ENCODE measurements around the gene SKA2. TPM values are rescaled to one million over a fixed set of nuclear protein-coding genes. Genes with fewer than 3 reads are reported as not detected.
"Not testable (repeated sequence)": the region's sequence is repeated elsewhere in the genome, so short reads cannot be mapped to it uniquely, and the experiment has no call there.

SKA2 gene
- total RNA-seq, 1 donor from 2014 or later, result 59.6 TPM

GRCh38 chr17:59186850-59187249 is 31.9 kb upstream of the SKA2 start:
- Mint-ChIP-seq H3K36me3 (peaks cover 17% of the 10 kb centered on the region), H3K27ac (no peak overlapping the region), H3K27me3 (ENCODE audit: low read depth) (no peaks in the 10 kb centered on the region), H3K9me3 (no peaks in the 10 kb centered on the region), H3K4me3 (no peak overlapping the region), H3K4me1 (no peaks in the 10 kb centered on the region)
- no peak for DNase-seq (ENCODE audit: low spot score in 2 of 2, unreplicated experiment in 2 of 2)
- no peak for TF ChIP-seq CTCF (IDR thresholded peaks at IDR 0.05; ENCODE audit: unreplicated experiment)

GRCh38 chr17:59185997-59186396 is 31.0 kb upstream of the SKA2 start:
- Mint-ChIP-seq H3K27me3 (ENCODE audit: low read depth) (no peaks in the 10 kb centered on the region), H3K4me3 (no peak overlapping the region), H3K4me1 (no peaks in the 10 kb centered on the region), H3K27ac (no peak overlapping the region), H3K36me3 (peaks cover 12% of the 10 kb centered on the region), H3K9me3 (no peaks in the 10 kb centered on the region)
- no peak for TF ChIP-seq CTCF (IDR thresholded peaks at IDR 0.05; ENCODE audit: unreplicated experiment)
- no peak for DNase-seq (ENCODE audit: low spot score in 2 of 2, unreplicated experiment in 2 of 2)

- no peak overlapping the region for H3K27ac Mint-ChIP-seq
- H3K4me3 Mint-ChIP-seq, result no peak overlapping the region
- H3K9me3 Mint-ChIP-seq, result no peaks in the 10 kb centered on the region
- peaks cover 8% of the 10 kb centered on the region for H3K36me3 Mint-ChIP-seq
- DNase-seq (ENCODE audit: low spot score in 2 of 2, unreplicated experiment in 2 of 2), result no peak
- TF ChIP-seq CTCF (IDR thresholded peaks at IDR 0.05; ENCODE audit: unreplicated experiment), result no peak
- H3K4me1 Mint-ChIP-seq, result no peaks in the 10 kb centered on the region
- H3K27me3 Mint-ChIP-seq (ENCODE audit: low read depth), result no peaks in the 10 kb centered on the region
These were observed 26.5 kb upstream of the SKA2 start for GRCh38 chr17:59181481-59181880.

GRCh38 chr17:59180626-59181025 is 25.6 kb upstream of the SKA2 start:
- Mint-ChIP-seq H3K9me3 (no peaks in the 10 kb centered on the region), H3K4me3 (no peak overlapping the region), H3K36me3 (peaks cover 3% of the 10 kb centered on the region), H3K4me1 (no peaks in the 10 kb centered on the region), H3K27ac (no peak overlapping the region), H3K27me3 (ENCODE audit: low read depth) (no peaks in the 10 kb centered on the region)
- no peak for DNase-seq (ENCODE audit: low spot score in 2 of 2, unreplicated experiment in 2 of 2)
- TF ChIP-seq CTCF (IDR thresholded peaks at IDR 0.05; ENCODE audit: unreplicated experiment), result no peak

- not testable (repeated sequence) for H3K9me3 Mint-ChIP-seq; H3K27ac Mint-ChIP-seq; H3K4me1 Mint-ChIP-seq; H3K36me3 Mint-ChIP-seq; DNase-seq (ENCODE audit: low spot score in 2 of 2, unreplicated experiment in 2 of 2); H3K27me3 Mint-ChIP-seq (ENCODE audit: low read depth); H3K4me3 Mint-ChIP-seq
These were observed 24.6 kb upstream of the SKA2 start for GRCh38 chr17:59179601-59180000.

GRCh38 chr17:59178266-59178985 is 23.4 kb upstream of the SKA2 start:
- peaks cover 8% of the 10 kb centered on the region for H3K36me3 Mint-ChIP-seq
- H3K4me3 Mint-ChIP-seq, result no peak overlapping the region
- H3K27me3 Mint-ChIP-seq (ENCODE audit: low read depth), result no peaks in the 10 kb centered on the region

More at GRCh38 chr17:59178266-59178985, 23.4 kb upstream of the SKA2 start:
- Mint-ChIP-seq H3K9me3 (peaks cover 4% of the 10 kb centered on the region), H3K4me1 (no peaks in the 10 kb centered on the region), H3K27ac (no peak overlapping the region)
- DNase-seq (ENCODE audit: low spot score in 2 of 2, unreplicated experiment in 2 of 2), result no peak
- TF ChIP-seq CTCF (IDR thresholded peaks at IDR 0.05; ENCODE audit: unreplicated experiment), result no peak

Data from mesothelial cell of epicardium (in vitro differentiated cells).